Loucy (cell line): ENCODE results near the gene BTN1A1.

Experiments used
- EZH2phosphoT487 ChIP-seq: fragments of 200-600 bp; IDR thresholded peaks from 2 replicates; pipeline ENCODE4 v1.6.1; 2018; ENCODE audit warnings: antibody characterized with exemption, mild to moderate bottlenecking, moderate library complexity, borderline replicate concordance
- TF ChIP-seq, protein P1 (sequence below): fragments of 200-600 bp; sonication (generic); conservative IDR thresholded peaks from 2 replicates; pipeline ENCODE4 v1.5.1; 2014; ENCODE audit warnings: mild to moderate bottlenecking, antibody characterized with exemption, low read length

DNA sequence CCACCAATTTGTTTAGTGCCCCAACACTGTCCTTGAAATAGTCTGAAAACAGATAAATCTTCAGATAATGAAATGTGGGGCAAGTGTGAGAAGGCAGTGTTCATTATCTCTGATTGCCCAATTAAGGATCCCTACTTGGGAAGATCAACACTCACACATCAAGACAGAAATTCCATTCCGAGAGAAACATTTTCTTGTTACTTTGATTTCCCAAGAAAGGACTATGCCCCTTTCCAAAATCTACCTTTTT is 54.3 kb downstream of the BTN1A1 start:
- TF ChIP-seq, protein P1, sequence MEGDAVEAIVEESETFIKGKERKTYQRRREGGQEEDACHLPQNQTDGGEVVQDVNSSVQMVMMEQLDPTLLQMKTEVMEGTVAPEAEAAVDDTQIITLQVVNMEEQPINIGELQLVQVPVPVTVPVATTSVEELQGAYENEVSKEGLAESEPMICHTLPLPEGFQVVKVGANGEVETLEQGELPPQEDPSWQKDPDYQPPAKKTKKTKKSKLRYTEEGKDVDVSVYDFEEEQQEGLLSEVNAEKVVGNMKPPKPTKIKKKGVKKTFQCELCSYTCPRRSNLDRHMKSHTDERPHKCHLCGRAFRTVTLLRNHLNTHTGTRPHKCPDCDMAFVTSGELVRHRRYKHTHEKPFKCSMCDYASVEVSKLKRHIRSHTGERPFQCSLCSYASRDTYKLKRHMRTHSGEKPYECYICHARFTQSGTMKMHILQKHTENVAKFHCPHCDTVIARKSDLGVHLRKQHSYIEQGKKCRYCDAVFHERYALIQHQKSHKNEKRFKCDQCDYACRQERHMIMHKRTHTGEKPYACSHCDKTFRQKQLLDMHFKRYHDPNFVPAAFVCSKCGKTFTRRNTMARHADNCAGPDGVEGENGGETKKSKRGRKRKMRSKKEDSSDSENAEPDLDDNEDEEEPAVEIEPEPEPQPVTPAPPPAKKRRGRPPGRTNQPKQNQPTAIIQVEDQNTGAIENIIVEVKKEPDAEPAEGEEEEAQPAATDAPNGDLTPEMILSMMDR = no peak
- no peak for TF ChIP-seq EZH2phosphoT487
